Measurements from ENCODE around the gene COG4.
A peak's percentile ranks its signal among the peaks of the same experiment; 100 is the strongest.

Gene COG4

DNA sequence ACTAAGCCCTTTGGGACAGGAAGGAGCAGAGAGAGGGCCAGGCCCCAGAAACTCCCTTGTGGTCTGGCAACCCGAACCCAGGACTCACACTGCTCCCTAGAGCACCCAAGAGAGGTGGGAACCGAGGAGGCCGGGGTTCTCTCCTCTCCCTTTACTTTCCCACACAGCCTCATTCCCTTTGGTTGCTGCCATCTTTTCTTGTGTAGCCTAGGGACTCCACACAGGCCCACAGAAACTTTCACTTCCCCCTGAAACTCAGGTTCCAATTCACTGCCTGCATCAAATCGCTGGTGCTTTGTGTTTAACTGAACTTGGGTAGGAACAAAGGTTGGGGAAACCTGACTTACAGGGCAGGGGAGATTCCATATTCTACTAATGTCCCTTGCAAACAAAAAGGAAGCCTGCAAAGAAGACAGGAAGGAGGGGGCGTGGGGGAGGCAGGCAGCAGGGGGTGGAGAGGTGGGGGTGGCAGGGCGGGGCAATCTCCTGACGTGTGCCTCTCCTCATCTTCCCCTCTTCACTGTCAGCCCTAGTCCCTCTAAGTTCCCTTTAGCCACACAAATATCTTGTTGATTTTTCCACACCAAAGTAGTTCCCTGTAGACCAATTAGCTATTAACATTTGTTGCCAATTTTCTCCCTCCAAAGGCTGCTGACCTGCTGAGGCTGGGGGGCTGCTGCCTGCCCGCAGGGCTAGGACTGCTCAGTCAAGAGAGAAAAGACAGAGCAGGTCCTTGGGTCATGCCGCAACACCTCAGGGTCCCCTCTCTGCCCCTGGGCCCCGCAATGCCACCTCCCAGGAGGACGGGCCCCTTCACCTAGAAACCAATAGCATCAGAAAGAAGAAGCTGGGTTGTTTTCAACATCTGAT lies 92.5 kb downstream of the COG4 start:
- DNase-seq = peak; percentile 19

All from eye (tissue), 1 donor.